ENCODE data around the gene PCSK6.

The PCSK6 gene

DNA sequence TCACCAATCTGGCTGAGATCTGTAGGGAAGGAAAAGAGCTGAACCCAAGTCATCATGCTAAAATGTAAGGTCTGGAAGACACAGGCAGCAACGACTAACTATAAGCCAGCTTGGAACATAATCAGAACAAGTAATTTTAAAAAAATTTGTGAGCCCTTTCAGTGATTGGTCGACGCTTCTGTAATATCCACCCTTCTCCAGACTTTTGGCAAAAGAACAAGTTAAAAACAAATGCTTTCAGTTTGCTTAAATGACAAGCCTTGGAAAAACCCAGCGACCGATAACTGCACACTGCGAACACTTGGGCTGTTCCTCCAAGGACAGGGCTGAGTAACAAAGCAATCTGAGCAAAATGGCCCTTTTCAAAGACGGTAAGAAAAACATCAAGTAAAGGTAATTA lies 49.6 kb downstream of the PCSK6 start:
- no peak for ATAC-seq

GRCh38 chr15:101439285-101439919 lies 50.1 kb downstream of the PCSK6 start:
- no peak for ATAC-seq
- TF ChIP-seq ZNF565 (CRISPR knock-in tag; conservative IDR thresholded peaks at IDR 0.05; ENCODE audit: low read depth) (no peak), RARB (CRISPR knock-in tag; IDR thresholded peaks at IDR 0.05) (no peak), GLIS3 (CRISPR knock-in tag; IDR thresholded peaks at IDR 0.05) (no peak), ISL1 (CRISPR knock-in tag; IDR thresholded peaks at IDR 0.05) (no peak), CSRNP3 (CRISPR knock-in tag; IDR thresholded peaks at IDR 0.05) (no peak), SNAI2 (CRISPR knock-in tag; IDR thresholded peaks at IDR 0.05) (no peak), TOX (CRISPR knock-in tag; IDR thresholded peaks at IDR 0.05; ENCODE audit: borderline replicate concordance) (no peak), ZFP30 (CRISPR knock-in tag; IDR thresholded peaks at IDR 0.05) (no peak), ZC3H10 (CRISPR knock-in tag; IDR thresholded peaks at IDR 0.05) (no peak), CSDC2 (CRISPR knock-in tag; IDR thresholded peaks at IDR 0.05) (no peak)

More for the DNA sequence above, 49.6 kb downstream of the PCSK6 start:
- TF ChIP-seq CSDC2 (CRISPR knock-in tag; IDR thresholded peaks at IDR 0.05) (no peak), SNAI2 (CRISPR knock-in tag; IDR thresholded peaks at IDR 0.05) (no peak), ZNF565 (CRISPR knock-in tag; conservative IDR thresholded peaks at IDR 0.05; ENCODE audit: low read depth) (no peak), ZC3H10 (CRISPR knock-in tag; IDR thresholded peaks at IDR 0.05) (no peak), ZNF70 (CRISPR knock-in tag; IDR thresholded peaks at IDR 0.05) (no peak)
- TF ChIP-seq, protein P1, sequence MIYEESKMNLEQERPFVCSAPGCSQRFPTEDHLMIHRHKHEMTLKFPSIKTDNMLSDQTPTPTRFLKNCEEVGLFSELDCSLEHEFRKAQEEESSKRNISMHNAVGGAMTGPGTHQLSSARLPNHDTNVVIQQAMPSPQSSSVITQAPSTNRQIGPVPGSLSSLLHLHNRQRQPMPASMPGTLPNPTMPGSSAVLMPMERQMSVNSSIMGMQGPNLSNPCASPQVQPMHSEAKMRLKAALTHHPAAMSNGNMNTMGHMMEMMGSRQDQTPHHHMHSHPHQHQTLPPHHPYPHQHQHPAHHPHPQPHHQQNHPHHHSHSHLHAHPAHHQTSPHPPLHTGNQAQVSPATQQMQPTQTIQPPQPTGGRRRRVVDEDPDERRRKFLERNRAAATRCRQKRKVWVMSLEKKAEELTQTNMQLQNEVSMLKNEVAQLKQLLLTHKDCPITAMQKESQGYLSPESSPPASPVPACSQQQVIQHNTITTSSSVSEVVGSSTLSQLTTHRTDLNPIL (CRISPR knock-in tag; IDR thresholded peaks at IDR 0.05; ENCODE audit: low read depth), result no peak
- TF ChIP-seq, protein P2, sequence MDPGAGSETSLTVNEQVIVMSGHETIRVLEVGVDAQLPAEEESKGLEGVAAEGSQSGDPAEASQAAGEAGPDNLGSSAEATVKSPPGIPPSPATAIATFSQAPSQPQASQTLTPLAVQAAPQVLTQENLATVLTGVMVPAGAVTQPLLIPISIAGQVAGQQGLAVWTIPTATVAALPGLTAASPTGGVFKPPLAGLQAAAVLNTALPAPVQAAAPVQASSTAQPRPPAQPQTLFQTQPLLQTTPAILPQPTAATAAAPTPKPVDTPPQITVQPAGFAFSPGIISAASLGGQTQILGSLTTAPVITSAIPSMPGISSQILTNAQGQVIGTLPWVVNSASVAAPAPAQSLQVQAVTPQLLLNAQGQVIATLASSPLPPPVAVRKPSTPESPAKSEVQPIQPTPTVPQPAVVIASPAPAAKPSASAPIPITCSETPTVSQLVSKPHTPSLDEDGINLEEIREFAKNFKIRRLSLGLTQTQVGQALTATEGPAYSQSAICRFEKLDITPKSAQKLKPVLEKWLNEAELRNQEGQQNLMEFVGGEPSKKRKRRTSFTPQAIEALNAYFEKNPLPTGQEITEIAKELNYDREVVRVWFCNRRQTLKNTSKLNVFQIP (CRISPR knock-in tag; IDR thresholded peaks at IDR 0.05; ENCODE audit: borderline replicate concordance, low read depth), result no peak

DNA sequence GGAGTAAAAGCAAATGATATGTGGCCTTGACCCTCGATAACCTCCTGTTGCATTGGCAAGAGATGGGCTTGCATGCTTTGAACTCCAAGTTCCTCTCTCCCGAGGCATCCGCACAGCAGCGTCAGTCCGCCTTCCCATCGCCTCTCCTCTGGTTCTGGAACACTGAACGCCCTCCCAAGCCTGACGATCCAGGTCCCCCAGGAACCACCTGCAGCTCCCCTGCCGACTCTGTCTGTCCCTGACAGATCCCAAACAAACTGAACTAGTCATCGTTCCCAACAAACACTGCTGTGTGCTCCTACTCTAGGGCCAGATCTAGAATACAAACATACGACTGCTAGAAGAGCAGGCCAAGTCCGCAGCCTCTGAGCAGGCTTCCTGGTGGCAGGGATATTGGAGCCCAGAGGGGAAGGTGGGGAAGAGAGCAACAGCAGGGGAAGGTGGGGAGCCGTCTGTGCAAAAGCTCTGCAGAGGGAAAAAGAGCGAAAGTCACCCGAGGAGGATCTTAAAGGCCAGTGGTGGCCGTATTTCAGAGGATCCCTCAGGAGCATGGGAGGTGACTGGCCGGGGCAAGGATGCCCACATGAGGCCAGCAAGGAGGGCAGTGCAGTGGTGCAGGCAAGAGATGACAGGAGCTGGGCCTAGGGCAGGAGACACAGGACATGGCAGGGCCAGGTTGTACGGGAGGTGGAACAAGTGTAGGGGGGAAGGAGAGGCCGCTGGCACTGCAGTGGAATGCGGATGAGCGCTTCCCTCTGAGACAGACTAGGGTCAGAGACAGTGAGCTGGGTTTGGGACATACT lies 50.8 kb downstream of the PCSK6 start:
- no peak for ATAC-seq
- TF ChIP-seq CSDC2 (CRISPR knock-in tag; IDR thresholded peaks at IDR 0.05) (no peak), GLIS3 (CRISPR knock-in tag; IDR thresholded peaks at IDR 0.05) (no peak), PATZ1 (CRISPR knock-in tag; IDR thresholded peaks at IDR 0.05; ENCODE audit: borderline replicate concordance) (no peak), BACH2 (CRISPR knock-in tag; IDR thresholded peaks at IDR 0.05; ENCODE audit: borderline replicate concordance) (no peak), ZFP30 (CRISPR knock-in tag; IDR thresholded peaks at IDR 0.05) (no peak), SNAI2 (CRISPR knock-in tag; IDR thresholded peaks at IDR 0.05) (no peak)
- TF ChIP-seq, protein P1 (CRISPR knock-in tag; IDR thresholded peaks at IDR 0.05; ENCODE audit: low read depth), result no peak

DNA sequence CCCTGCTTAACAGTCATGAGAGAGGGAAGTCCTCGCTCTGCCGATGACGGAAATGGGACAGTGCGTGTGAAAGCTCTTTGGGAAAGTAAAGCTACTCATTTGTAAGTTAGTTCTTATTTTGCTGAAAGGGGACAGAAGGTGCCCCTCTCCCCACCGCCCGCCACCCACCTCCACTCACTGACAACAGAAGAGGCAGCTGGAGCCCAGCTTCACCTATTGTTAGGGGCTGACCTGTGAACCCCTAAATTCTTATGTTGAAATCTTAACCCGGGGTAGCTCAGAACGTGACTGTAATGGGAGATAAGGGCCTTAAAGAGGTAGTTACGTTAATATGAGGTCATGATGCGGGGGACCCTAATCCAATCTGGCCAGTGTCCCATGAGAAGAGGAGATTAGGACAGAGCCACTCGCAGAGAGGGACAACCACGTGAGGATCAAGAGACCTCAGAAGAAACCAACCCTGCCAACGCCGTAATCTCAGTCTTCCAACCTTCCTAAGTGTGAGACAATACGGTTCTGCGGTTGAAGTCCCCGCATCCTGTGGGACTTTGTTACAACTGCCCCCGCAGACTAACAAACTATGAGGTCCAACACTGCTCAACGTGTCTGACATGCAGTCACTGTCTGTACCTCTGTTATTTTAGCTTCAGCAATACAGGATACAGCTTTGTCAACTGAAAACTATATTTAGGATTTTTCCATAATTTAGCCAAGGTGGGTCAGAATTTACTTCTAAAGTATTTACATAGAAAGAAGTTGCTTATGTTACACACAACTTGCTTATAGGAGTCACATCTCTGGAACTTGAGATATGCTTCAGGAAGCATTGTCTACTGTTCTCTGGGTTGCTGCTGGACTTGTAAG lies 51.7 kb downstream of the PCSK6 start:
- ATAC-seq, result no peak
- TF ChIP-seq ARNTL (CRISPR knock-in tag; IDR thresholded peaks at IDR 0.05; ENCODE audit: borderline replicate concordance, low read depth) (no peak), BACH2 (CRISPR knock-in tag; IDR thresholded peaks at IDR 0.05; ENCODE audit: borderline replicate concordance) (no peak), RARB (CRISPR knock-in tag; IDR thresholded peaks at IDR 0.05) (no peak), ISL1 (CRISPR knock-in tag; IDR thresholded peaks at IDR 0.05) (no peak), ZNF565 (CRISPR knock-in tag; conservative IDR thresholded peaks at IDR 0.05; ENCODE audit: low read depth) (no peak), TOX (CRISPR knock-in tag; IDR thresholded peaks at IDR 0.05; ENCODE audit: borderline replicate concordance) (no peak), ESRRG (CRISPR knock-in tag; IDR thresholded peaks at IDR 0.05) (no peak), CSDC2 (CRISPR knock-in tag; IDR thresholded peaks at IDR 0.05) (no peak), GLIS3 (CRISPR knock-in tag; IDR thresholded peaks at IDR 0.05) (no peak)
- TF ChIP-seq, protein P2 (CRISPR knock-in tag; IDR thresholded peaks at IDR 0.05; ENCODE audit: borderline replicate concordance, low read depth), result no peak
- TF ChIP-seq, protein P3, sequence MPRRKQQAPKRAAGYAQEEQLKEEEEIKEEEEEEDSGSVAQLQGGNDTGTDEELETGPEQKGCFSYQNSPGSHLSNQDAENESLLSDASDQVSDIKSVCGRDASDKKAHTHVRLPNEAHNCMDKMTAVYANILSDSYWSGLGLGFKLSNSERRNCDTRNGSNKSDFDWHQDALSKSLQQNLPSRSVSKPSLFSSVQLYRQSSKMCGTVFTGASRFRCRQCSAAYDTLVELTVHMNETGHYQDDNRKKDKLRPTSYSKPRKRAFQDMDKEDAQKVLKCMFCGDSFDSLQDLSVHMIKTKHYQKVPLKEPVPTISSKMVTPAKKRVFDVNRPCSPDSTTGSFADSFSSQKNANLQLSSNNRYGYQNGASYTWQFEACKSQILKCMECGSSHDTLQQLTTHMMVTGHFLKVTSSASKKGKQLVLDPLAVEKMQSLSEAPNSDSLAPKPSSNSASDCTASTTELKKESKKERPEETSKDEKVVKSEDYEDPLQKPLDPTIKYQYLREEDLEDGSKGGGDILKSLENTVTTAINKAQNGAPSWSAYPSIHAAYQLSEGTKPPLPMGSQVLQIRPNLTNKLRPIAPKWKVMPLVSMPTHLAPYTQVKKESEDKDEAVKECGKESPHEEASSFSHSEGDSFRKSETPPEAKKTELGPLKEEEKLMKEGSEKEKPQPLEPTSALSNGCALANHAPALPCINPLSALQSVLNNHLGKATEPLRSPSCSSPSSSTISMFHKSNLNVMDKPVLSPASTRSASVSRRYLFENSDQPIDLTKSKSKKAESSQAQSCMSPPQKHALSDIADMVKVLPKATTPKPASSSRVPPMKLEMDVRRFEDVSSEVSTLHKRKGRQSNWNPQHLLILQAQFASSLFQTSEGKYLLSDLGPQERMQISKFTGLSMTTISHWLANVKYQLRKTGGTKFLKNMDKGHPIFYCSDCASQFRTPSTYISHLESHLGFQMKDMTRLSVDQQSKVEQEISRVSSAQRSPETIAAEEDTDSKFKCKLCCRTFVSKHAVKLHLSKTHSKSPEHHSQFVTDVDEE (CRISPR knock-in tag; IDR thresholded peaks at IDR 0.05), result no peak

Data from SK-N-SH treated with all-trans-retinoic acid at 6 μM for 48 hours (cell line).